Measurements from ENCODE around the gene MTOR. TPM values are rescaled to one million over a fixed set of nuclear protein-coding genes. Genes with fewer than 3 reads are reported as not detected.

MTOR gene
- total and polyA plus RNA-seq, 2 of the 8 experiments (the other 6 are each of a cell fraction or from before 2014, with no cell fraction given), result 44.2 to 76.8 TPM

DNA sequence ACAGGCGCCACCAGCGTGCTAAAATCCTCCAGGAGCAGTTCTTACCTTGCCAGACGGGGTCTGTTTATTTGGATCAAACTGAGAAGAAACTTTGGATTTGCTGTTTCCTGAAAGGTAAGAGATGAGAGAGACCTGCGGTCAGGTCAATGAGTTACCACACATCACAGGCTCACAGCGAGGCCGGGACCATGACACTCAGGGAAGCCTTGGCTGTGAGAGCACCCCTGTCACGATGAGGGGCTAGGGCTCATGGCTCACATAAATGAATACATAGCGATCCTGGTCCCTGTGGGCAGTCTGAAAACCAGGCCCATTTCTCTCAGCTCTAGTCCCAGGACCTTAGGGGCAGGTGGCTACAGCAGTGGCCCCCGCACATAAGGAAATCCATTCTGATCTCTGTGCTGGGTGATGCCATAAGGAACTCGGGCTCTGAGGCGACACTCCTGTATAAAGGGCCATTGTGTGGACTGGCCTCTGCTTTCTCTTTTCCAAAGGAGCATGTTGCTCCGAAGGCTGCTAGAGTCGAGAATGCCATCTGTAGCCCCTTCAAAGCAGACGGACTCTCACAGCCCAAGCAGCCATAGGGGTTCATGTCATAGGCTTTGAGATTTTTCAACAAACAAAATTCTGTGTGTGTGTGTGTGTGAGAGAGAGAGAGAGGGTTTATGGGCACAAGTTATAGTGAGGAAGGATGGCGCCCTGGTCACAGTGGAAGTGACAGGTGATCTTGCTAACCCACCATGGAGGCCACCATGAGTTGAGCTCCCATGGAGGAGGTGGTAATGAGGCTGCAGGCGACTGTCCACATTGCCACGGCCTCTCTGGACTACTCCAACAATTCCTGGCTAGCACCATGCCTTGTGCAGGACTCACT, 193.5 kb downstream of the MTOR start:
- Histone ChIP-seq H3K23ac (ENCODE audit: insufficient read length) (no peak overlapping the region), H3K4me3 (ENCODE audit: extremely low read depth in 1 of 4, insufficient read depth in 2 of 4, low read depth in 3 of 4, low read length in 4 of 4) (no peak overlapping the region), H3K4me2 (ENCODE audit: insufficient read depth in 1 of 2, low read depth in 2 of 2, low read length in 2 of 2) (no peak overlapping the region), H2BK12ac (ENCODE audit: low read depth, low read length) (no peak overlapping the region), H3K4me1 (replicated peaks in 1 of 4; ENCODE audit: control insufficient read depth in 3 of 4, insufficient read depth in 4 of 4, low read length in 3 of 4) (no peaks in the 10 kb centered on the region), H2BK5ac (ENCODE audit: low read depth, low read length) (no peak overlapping the region), H3K14ac (ENCODE audit: insufficient read length) (no peak overlapping the region), H3K79me1 (ENCODE audit: low read depth, low read length) (no peaks in the 10 kb centered on the region), H2BK120ac (replicated peaks; ENCODE audit: low read depth, low read length) (no peak overlapping the region), H4K5ac (ENCODE audit: insufficient read length, low read depth, low read length) (no peak overlapping the region), H2BK15ac (ENCODE audit: low read length) (no peak overlapping the region), H4K8ac (ENCODE audit: extremely low read depth, insufficient read depth, low read length) (no peak overlapping the region), H2AFZ (ENCODE audit: low read length) (no peak overlapping the region), H4K91ac (replicated peaks; ENCODE audit: insufficient read length, low read length) (no peak overlapping the region), H3K4ac (replicated peaks; ENCODE audit: insufficient read length, low read depth, low read length) (no peak overlapping the region), H3K27me3 (replicated peaks in 1 of 4; ENCODE audit: control insufficient read depth in 3 of 4, extremely low read depth in 1 of 4, insufficient read depth in 3 of 4, low read length in 3 of 4) (no peaks in the 10 kb centered on the region; a peak in 1 of 7 replicates), H3K9ac (replicated peaks in 1 of 4; ENCODE audit: extremely low read depth in 1 of 4, low read depth in 3 of 4, low read length in 3 of 4) (no peak overlapping the region), H3K23me2 (ENCODE audit: low read depth, low read length) (no peaks in the 10 kb centered on the region), H3K56ac (replicated peaks; ENCODE audit: insufficient read length, low read depth, low read length) (no peak overlapping the region), H2AK5ac (ENCODE audit: low read depth, low read length) (no peak overlapping the region), H3K79me2 (ENCODE audit: control insufficient read depth in 1 of 2, insufficient read depth in 2 of 2, low read length in 2 of 2) (no peaks in the 10 kb centered on the region), H3K18ac (ENCODE audit: extremely low read depth, low read length) (no peak overlapping the region), H3K36me3 (ENCODE audit: control insufficient read depth in 2 of 4, insufficient read depth in 4 of 4, low read length in 3 of 4) (peaks cover 33 to 80% (median 68%) of the 10 kb centered on the region in 4 experiments), H2BK20ac (ENCODE audit: low read length) (no peak overlapping the region), H3K9me3 (ENCODE audit: insufficient read depth in 2 of 2, low read depth in 1 of 2, low read length in 1 of 2) (no peaks in the 10 kb centered on the region), H4K20me1 (replicated peaks in 1 of 2; ENCODE audit: control insufficient read depth in 1 of 2, insufficient read depth in 2 of 2, low read length in 2 of 2) (peaks cover 0 to 10% of the 10 kb centered on the region in 2 experiments), H3K27ac (ENCODE audit: low read depth, low read length) (no peak overlapping the region)
- FAIRE-seq (no peak), DNase-seq (ENCODE audit: low read depth in 1 of 2, low spot score in 2 of 2) (no peak)
- CTCF ChIA-PET (ENCODE audit: partially characterized antibody), result interaction anchor here (1.1 to 8.6 kb wide), 5 partner anchors 8 to 35 kb away, joined by 3 to 58 read pairs (median 11); no protein-coding TSS in a partner anchor
- TF ChIP-seq POU5F1 (IDR thresholded peaks at IDR 0.05; ENCODE audit: low read depth, low read length) (no peak), SIX5 (IDR thresholded peaks at IDR 0.05; ENCODE audit: low read depth, low read length) (no peak), E2F6 (IDR thresholded peaks at IDR 0.05) (no peak), BCL11A (IDR thresholded peaks at IDR 0.05; ENCODE audit: low read depth in 2 of 2, low read length in 2 of 2) (no peak), CEBPB (IDR thresholded peaks at IDR 0.05; ENCODE audit: low read depth, low read length) (no peak), RFX5 (IDR thresholded peaks at IDR 0.05; ENCODE audit: borderline replicate concordance, low read depth, low read length) (no peak)
- TF ChIP-seq, protein P1, sequence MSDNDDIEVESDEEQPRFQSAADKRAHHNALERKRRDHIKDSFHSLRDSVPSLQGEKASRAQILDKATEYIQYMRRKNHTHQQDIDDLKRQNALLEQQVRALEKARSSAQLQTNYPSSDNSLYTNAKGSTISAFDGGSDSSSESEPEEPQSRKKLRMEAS (IDR thresholded peaks at IDR 0.05), result no peak
- 92% methylated on average over 17 of the region's 17 CpGs; no CpG with 5 or more reads in 1 of the 2 experiments for WGBS, 2 experiments (ENCODE audit: extremely low coverage in 1 of 2, insufficient coverage in 1 of 2, insufficient read length in 1 of 2, insufficient replicate concordance in 2 of 2, low coverage in 1 of 2, low lambda C conversion rate in 2 of 2, missing lambda C conversion rate in 1 of 2)
- POLR2A ChIA-PET (ENCODE audit: partially characterized antibody), result interaction anchor here (1.2 to 3.8 kb wide), 5 partner anchors 8 to 25 kb away, joined by 3 to 18 read pairs (median 4); partner anchors contain the start of gene SRM

Measured in H1 (cell line).